H4 (cell line): Measurements from ENCODE around the gene PLCB1. TPM values are rescaled to one million over a fixed set of nuclear protein-coding genes. Genes with fewer than 3 reads are reported as not detected.

Experiments
- total RNA-seq: library from RNA; depleted of rRNA; stranded (reverse); fragments of >200 nt; shearing (Covaris generic); gene quantifications from 2 replicates; pipeline ENCODE4 v1.2.3, GENCODE V29; 2014; rRNA removed

The PLCB1 gene
- total RNA-seq, 1 experiment from 2014 or later: 9.0 TPM

Other genes starting within 250 kb of the PLCB1 start
- gene HAO1, start 191.8 kb upstream of the PLCB1 start, total RNA-seq: not detected in 2 replicates
- 21.8 and 27.4 TPM in 2 replicates for gene TMX4, start 112.5 kb upstream of the PLCB1 start, total RNA-seq